ENCODE results near the gene SLC39A8.
"Not testable (repeated sequence)": the region's sequence is repeated elsewhere in the genome, so short reads cannot be mapped to it uniquely, and the experiment has no call there.

Gene SLC39A8

DNA sequence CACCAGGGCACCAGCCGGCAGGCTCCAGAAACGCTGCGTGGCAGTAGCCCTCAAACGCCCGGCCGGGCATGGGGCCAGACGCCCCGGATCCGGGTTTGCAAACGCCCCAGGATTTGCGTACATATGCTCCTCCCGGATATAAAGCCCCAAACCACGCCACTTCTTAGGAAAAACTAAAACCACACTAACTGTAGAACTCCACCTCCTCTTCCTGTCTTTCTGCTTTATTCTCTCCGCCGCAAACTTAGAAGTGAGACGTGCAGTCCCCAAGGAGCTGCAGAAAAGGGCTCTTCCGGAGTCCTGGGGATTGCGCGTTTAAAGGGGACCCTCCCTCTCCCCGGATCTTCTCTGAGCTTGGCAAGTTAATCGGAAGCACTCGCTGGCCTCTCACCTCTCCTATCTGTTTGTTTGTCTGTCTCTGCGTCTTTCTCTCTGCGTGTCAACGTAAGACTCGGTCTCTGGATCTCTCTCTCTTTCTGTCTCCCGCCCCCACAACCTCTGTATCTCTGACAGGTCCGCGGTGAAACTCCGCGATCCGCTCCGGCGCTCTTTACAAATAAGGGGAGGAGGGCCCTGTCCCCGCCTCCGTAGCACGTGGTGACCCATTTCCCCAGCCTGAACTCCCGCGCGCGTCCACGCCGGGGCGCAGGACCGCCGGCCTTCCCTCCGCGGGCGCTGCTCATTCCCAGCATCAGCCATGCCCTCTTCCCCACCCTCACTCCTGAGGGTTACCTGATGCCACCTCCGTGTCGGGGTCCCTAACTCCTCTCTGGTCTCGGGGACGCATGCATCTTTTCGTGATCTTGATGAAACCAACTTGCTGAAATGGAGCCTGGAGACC is at the start of gene SLC39A8:
Gene SLC39A8 (minus strand): TSS at position 529 of the 841 bp plus-strand sequence. CDS start 820 bp downstream, outside the sequence.
- DNase-seq, result peak; percentile 87

DNA sequence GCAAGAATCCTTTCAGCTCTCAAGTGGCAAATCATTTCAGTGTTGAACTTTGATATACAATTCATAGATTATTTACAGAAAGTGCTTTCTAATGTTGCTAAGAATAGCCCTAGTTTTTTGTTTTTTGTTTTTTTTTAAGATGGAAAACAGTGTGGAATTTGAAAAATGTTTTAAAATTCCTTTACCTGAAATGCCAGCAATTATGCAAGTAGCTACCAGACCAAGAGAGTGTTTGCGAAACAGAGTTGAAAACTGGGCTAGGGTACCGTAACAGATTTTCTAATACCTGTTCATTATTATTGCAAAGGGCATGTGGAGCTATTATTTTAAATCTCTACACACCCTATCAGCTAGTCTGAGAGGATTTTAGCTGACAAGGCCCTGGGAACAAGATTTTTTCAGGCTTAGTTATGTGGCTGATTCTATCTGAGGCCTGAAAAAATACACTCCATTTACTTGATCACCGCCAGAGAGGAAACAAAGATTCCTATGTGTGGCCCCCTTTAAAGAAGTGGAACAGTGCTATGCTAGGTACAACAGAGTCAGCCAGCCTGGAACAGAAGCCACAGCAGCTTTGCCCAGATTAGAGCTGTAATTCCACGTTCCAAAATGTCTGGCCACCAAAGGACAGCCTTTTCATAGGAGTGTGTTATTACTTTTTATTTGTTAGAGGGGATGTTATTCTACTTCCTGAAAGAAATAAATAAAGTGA is 46.9 kb upstream of the SLC39A8 start:
- no peak for DNase-seq

DNA sequence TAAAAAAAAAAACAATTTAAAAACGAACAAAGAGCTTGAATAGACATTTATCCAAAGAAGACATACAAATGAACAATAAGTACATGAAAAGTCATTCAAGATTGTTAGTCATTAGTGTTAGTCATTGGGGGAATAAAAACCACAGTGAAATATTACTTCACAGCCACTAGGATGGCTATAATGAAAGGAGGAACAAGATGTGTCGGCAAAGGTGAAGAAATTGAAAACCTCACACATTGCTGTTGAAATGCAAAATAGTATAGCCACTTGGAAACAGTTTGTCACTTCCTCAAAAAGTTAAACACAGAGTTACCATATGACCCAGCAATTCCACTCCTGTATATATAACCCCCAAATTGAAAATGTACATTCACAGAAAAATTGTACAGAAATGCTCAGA is 45.2 kb upstream of the SLC39A8 start:
- DNase-seq, result peak; percentile 25

DNA sequence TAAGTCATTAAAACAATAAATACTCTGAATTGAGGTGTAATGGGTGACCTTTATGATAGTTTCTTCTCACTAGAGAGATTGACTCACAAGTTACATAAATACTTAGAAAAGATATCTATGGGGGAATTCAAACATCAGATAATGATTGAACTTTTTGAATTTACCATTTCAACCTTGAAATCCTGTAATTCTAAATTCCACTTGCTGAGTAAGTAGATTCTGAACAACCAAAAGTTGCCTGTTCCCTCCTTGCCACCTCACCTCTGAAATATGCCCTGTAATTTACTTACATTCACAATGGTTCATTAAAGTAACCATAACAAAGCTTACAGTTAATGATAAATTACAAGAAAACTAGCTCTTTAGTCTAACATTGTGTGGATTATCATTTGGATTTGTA is 43.3 kb upstream of the SLC39A8 start:
- DNase-seq, result no peak

DNA sequence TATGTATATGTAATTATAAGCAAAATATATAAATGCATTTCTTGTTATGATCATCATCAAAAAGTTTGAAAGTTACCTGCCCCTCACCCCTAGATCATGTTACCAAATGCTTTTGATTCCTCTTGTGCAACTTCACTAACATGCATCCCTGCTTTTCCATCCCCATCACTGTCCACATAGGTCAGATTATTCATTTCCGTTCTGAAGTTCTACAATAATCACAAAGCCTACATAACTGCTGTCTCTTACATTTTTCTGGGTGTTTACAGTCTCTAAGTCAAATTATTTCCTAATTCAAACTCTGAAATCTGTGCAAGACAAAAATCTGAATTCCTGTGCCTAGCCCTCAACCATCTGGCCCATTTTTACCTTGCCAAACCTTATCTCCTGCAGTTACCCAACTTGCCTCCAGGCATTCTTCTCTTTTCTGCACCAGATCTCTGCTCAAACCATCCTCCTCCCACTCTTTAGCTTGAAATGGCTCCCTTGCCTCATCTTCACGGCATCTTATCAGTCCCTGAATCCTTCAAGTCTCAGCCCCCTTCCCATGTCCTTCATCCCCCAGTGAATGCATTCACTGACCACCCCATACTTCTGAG is 42.4 kb upstream of the SLC39A8 start:
- DNase-seq, result no peak

DNA sequence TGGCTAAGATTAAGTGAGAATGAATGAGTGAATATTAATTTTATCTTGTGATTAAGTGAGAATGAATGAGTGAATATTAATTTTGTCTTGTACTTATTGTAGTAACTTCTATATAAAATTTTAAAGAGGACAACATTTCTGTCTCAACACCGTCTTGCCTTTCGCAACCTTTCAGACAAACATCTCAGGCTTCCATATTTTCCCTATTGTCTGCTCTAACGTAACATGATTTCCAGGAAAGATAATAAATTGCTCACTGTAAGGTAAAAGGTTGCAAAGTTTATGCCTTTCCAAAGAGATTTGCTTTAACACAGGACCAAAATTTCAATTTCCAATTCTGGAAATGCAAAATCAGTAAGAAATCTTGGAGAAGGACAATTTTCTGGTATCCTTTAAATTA is 41.7 kb upstream of the SLC39A8 start:
- no peak for DNase-seq

DNA sequence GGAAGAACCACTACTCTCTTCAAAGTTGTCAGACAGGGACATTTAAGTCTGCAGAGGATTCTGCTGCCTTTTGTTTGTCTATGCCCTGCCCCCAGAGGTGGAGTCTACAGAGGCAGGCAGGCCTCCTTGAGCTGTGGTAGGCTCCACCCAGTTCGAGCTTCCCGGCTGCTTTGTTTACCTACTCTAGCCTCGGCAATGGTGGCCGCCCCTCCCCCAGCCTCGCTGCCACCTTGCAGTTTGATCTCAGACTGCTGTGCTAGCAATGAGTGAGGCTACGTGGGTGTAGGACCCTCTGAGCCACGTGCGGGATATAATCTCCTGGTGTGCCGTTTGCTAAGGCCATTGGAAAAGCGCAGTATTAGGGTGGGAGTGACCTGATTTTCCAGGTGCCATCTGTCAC is 35.0 kb upstream of the SLC39A8 start:
- DNase-seq, result not testable (repeated sequence)

DNA sequence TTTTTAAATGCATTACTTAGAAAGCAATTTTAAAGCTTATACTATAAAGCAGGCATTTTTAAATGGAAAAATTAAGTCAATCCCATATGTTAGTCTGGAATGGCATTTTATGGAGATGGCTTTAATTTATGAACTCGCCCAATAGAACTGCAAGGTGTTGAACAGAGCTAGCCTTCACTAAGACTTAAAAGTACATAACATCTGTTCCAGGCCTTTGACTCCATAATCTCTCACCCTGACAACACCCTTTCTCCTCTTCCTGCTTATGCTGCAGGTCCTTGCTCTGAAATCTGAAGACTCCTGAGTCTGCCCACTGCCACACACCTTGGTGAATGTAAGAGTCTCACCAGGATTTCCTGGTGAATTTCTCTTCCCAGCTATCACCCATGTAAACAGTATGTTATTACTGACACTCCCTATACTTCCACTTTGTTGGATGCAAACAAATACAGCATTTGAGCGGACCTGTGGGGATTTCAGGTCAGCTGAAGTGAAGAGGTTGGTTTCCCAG is 17.7 kb upstream of the SLC39A8 start:
- no peak for DNase-seq

DNA sequence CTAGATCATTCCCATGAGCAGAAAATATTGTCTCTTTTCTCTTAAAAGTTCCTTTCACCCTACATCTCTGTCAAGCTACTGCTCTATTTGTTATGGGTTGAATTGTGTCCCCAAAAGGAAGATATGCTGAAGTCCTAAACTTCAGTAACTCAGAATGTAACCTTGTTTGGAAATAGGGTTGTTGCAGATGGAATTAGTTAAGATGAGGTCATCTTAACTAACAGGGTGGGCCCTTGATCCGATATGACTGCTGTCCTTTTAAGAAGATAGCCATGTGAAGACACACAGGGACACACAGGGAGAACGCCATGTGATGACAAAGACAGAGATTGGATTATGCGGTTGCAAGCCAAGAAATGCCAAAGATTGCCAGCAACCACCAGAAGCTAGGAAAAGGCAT is 12.8 kb upstream of the SLC39A8 start:
- DNase-seq, result no peak

DNA sequence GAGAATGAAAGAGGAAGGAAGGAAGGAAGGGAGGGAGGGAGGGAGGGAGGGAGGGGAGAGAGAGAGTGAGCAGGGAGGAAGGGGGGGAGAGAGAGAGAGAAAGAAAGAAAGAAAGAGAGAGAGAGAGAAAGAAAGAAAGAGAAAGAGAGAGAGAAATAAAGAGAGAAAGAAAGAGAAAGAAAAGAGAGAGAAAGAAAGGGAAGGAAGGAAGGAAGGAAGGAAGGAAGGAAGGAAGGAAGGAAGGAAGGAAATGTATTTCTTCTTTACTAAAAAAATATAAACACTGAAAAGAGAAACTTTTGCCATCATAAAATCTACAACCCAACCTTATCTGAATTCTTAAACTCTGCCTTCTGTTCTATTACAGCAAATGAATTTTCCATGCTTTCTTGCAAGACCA is 12.4 kb upstream of the SLC39A8 start:
- DNase-seq, result not testable (repeated sequence)

DNA sequence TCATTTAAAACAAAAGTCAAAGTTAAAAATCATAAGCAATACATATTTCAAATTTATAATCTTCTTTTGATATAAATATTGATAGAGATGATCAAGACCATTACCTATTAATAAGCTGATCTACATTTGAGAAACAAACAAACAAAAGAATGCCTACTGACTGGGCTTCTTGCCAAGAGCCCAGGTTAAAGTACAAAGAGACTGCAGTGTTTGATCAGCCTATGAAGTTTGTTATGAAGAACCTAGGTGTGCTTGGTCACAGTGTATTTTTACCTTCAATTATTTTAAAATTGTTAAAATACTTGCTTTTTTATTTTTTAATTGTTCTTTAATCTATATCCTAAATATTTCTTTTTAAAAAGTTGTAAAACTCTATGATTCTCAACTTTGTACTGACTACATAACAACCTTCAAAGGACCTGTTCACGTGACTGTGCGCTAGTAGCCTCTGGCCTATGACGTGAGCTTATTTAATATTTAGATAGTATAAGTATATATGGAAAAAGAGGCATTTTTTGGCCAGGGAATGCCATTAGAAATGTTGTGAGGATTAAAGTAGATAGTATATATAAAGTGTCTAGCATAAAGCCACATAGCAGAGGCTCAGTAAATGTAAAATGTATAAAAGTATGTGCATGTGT is 11.4 kb upstream of the SLC39A8 start:
- DNase-seq, result no peak

DNA sequence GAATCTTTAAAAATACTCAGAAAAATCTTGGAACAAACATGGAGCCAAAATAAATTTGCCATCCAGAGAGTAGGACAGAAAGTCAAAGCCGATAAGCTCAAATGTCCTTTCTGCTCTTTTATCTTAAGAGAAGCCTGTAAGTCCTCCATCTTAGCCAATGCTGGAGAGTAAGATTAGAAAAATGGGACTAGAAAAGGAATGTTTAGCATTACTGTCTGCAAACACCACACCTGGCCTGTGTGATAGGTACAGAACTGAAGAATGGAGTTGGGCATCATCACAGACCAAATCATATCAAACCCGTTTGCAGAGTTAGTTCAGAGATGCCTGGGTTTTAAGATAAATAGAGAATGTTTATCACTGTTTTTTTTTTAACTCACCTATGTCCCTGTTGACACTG is 10.5 kb upstream of the SLC39A8 start:
- no peak for DNase-seq

DNA sequence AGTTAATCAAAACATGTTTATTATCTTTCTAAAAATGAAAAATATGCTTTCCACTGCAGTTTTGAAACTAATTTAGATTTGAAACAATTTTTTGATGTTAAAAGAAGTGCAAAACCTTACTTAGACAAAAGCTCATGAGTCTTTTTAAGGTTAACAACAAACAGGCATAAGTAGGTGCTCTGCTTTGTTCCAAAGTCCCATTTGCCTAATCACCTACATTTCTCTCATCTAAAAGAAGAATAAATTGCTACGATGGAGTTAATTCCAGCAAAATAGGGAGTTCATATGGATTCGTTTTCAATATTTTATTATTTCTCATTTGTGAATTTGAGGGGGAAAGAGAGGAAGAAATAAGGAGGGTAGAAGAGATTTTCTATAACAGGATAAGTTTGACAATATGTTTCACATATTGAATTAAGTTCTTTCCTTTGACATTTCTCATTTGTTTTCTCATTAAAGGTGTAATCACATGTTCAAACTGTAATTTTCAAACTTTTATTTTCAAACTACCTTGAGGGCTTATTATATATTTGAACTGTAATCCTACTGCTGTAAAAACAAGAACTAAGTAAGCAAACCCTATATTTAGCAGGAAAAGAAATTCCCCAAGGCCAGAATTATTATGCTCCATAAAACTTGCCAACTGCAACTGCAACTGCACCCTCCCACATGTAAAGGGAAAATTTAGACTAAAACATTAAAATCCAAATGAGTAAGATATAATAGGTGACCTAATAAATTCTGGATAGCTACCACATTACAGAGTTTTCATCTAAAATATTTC is 9.6 kb upstream of the SLC39A8 start:
- DNase-seq, result no peak

DNA sequence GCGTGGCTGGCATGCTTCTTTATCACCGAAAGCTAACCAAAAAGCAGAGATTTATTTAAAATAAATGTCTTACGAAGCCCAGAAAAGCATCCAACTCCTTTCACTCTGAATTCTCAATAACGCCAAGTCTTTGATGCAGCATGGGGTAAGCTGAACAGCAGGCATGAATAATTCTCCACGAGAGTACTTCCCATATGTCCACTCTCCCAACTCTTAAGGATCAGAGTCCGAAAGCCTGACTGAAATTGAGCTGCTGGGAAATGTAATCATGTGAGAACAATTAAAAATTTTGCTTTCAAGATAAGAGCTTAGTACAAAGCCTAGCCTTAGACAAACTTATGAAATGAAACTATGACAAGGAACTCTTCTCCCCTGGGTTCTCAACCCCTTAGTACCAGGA is 7.5 kb upstream of the SLC39A8 start:
- DNase-seq, result no peak

DNA sequence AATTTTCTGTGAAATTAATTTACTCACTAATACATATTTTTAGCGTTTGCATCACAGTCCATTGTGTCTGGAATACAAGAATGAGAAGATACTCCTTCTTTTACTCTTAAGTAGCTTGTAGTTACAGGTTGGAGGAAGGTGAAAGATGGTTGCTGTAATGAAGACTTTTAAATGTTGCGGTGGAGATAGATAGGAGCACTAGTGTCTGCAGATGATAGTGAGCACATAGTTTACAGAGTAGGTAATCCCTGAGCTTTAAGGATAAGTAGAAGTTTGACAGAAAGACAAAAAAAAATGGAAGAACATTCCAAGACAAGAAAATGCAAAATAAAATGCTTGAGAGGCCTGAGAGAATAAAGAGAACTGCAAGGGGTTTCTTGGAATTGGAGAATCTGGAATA is 5.4 kb upstream of the SLC39A8 start:
- DNase-seq, result no peak

DNA sequence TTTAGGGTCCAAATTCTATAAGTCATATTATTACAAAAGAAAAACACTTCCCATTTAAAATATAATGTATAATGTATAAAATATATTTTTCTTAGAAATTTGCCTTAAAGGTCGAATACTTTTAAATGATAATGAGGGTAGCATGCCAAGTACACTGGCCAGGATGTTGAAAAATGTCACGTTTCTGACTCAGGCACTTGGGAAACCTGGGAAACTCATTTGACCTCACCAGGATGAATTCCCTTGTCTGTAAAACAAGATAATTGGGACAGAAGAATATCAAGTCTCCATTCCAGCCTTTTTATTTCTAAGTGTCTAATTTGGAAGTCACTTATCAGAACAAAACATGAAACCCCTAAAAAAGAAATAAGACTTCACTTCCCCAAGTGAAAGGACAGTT is 3.4 kb upstream of the SLC39A8 start:
- DNase-seq, result no peak

DNA sequence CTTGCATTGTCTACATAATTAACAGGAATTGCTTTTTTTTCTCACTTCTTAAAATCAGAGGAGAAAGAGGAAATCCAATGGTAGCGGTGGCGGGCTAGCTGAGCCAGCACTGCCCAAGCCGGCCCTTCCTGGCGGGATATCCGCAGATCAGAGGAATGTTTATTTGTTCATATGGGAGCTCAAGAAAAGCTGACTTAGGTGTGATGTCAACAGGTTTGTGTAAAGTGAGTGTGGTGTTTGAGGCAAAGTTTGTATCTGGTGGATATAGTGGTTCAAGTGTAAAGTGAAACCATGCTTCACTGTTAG is 466 bp upstream of the SLC39A8 start:
- DNase-seq, result peak; percentile 35

DNA sequence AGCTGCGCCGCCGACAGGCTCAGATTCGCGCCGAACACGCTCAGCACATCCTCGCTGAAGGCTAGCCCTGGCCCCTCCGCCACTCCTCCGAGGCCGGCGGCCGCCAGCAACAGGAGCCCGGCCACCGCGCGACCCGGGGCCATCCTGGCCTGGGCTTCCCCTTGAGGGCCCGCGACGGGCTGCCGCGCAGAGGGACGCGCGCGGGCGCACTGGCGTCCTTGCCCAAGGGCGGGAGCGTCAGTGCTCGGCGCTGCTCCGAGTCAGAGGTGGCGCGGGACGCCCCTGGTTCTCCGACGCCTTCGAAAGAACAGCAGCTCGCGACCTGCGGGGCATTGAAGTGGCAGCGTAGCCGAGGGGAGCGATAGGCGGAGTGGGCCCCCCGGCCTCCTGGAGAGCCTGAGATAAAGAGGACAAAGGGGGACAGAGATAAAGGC is 745 bp downstream of the SLC39A8 start:
- peak; percentile 70 for DNase-seq

DNA sequence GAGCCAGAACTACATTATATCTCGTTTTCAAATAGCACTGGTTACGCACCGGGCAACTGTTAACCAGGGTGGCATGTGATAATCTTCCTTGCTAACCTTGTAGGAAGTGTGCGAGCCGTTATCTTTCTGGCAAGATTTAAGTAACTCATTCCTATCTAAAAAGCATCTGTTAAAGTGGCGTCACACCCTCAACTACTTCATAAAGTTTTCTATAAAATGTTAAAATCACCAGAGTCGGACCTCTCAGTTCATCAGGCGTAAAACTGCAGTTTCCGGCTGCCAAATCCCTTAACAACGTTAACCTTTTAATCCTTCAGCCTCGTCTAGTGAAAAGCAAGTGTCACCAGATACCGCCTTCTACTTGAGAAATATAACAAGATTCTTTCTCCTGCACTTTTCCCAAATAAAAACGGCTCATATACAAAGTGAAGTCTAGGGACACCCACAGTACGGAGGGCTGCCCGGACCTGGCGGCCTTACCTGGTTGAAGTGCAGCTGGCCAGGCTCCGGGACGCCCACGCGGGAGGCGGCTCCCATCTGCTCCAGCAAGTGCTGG is 1.2 kb downstream of the SLC39A8 start:
- DNase-seq, result no peak

DNA sequence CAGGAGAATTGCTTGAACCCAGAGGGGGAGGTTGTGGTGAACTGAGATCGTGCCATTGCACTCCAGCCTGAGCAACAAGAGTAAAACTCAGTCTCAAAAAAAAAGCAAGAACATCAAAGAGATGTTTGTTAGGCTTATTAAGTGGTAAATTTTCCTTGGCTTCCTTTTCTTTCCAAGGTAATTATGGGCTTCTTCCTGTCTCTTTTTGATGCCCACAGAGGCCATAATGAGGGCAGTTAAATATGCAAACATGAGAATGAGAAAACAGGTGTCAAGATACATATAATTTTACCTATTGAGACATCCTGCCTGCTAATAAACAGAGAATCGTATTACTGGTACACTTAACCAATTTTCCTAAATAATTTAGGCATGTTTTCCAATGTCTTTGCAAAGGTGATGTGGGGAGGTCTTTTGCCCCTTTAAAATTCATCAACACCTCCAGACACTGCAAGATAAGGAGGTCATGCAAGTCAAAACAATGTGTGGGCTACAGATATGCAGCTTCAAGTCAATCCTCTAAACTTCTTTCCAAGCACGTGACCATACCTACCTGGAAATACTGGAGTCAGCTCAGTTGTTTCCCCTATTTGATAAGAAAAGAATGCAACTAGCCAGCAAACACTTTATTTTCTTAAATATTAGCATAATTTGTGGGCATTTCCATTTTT is 2.7 kb downstream of the SLC39A8 start:
- no peak for DNase-seq

DNA sequence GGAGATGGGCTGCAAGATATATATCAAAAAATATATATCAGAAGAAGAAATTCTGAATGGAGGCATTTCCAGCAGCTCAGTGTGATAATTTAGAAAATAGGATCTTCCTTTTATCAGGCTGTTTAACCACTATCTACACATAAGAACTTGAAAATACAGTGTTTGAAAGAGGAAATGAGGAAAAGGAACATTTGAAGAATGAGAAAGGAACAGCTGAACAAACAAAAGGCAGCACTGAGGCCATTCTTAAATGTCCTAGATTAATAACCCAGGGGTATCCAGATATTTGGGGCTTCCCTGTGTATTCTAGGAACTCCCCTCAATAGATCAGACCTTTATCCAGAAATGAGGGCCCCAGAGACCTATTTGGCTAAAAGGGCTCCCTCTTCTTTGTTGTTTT is 4.1 kb downstream of the SLC39A8 start:
- no peak for DNase-seq

DNA sequence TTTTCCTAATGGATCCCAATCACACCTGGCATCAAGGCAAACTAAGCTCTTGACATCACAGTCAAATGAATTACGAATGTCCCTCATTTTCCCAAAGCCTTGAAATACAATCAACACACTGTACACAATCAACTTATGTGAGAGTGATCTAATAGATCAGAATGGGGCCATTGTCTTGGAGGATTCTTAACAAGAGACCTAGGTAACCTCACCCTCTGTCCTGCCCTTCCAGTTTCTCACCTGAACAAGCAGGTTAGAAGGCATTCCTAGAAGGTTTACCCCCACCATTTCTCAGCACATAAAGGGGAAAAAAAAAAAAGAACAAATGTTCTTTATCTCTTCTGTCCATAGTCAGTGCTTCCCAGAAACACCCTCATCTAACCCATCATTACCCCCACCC is 6.3 kb downstream of the SLC39A8 start:
- no peak for DNase-seq

Data from CD4-positive, alpha-beta T cell treated with Interleukin-21 for 1 hour (primary cell).